NCI-H146 (cell line): ENCODE measurements around the gene CFAP68.
A peak's percentile ranks its signal among the peaks of the same experiment; 100 is the strongest.
"Not testable (repeated sequence)": the region's sequence is repeated elsewhere in the genome, so short reads cannot be mapped to it uniquely, and the experiment has no call there.

Source experiments
- DNase-seq: peaks from one replicate; lab custom pipeline; 2025; lab: John Stamatoyannopoulos, UW

The CFAP68 gene

DNA sequence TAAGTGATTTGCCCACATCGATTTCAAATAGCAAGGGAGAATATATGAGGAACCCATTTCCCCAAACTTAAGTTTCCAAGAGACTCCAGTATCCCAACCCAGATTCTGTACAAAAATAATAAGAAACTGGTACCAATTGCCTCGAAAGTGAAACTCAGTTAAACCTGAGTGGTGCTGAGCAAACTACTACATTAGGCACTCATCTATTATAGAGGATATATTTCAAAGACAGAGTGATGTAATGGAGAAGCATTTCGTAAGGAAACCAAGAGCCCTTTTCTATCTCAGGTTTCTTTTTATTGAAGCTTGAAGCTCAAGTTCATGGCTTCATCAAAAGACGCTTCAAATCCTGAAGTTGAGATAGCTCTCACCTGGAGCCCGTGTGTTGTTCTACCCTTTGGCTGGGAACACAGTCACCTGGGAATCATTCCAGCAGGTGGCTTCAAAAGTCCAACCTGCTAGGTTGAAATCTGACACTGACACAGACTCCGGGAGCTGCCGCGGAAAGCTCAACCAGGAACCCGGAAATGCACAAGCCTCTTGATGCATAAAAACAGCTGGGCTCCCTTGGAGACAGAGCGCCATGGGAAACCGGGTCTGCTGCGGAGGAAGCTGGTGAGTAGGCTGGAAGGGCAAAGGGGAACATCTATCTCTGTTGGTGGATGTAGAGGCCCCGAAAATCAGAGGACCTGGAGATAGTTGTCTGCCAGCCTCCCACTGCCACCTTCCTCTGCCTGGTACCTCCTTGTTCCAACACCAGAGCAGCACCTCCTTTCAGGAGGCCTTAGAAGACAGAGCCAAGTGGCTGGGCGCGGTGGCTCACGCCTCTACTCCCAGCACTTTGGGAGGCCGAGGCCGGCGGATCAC is 39.3 kb downstream of the CFAP68 start, which contains the start of gene C11orf52:
Gene C11orf52 (plus strand): TSS at position 524 of the 867 bp plus-strand sequence. CDS start 60 bp downstream, at position 584.
- DNase-seq = peak; percentile 95

DNA sequence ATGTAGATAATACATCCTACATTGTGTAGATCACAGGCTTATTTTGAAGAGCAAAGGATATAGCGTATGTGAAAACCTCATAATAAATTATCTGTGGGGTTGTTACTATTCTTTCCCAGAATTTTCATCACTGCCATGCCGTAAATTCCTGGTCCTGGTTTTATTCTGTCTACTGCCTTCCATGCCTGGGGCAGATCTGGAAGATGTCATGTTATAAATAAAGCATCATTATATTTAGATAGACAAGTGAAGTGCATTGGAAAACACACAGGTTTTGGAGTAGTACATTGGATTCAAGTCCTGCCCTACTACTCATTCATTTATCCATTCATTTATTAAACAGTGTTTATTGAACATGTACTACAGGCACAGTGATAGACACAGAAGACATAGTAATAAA is 41.6 kb downstream of the CFAP68 start:
- DNase-seq = no peak

DNA sequence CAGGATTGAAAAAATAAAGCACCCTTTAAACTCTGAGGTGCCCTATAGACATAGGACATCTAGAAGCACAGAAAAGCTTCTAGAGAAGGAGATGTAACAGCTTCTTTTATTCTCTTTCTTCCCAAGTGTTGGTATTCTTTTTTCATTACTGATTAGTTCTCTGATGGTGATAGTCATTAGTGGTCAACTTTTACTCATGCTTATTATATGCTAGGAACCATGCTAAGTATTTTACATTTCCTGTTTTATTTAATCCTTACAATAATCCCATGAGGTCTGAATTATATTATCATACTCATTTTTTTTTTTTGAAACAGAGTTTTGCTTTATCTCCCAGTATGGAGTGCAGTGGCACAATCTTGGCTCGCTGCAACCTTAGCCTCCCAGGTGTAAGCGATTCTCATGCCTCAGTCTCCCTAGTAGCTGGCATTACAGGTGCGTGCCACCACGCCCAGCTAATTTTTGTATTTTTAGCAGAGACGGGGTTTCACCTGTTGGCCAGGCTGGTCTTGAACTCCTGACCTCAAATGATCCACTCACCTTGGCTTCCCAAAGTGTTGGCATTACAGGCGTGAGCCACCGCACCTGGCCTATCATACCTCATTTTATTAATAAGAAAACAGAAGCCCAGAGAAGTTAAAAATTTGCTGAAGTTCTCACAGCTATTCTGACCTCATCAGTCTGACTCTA is 42.3 kb downstream of the CFAP68 start:
- DNase-seq = no peak

DNA sequence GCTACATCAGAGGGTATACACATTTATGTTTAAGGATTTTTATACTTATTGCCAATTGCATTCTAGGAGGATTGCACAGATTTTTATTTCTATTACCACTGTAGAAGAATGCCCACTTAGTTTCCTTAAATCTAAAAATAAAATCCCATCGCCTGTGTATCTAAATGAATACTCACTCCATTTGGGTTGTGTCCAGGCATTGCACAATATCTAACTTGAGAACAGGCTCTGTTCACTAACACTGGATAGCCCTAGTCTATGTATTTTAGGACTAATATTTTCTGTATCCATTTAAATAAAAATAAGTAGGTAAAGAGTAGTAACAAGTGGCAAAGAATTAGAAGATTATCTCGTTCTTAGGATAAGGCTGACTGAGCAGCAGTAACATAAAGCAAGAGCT is 43.5 kb downstream of the CFAP68 start:
- DNase-seq = no peak

DNA sequence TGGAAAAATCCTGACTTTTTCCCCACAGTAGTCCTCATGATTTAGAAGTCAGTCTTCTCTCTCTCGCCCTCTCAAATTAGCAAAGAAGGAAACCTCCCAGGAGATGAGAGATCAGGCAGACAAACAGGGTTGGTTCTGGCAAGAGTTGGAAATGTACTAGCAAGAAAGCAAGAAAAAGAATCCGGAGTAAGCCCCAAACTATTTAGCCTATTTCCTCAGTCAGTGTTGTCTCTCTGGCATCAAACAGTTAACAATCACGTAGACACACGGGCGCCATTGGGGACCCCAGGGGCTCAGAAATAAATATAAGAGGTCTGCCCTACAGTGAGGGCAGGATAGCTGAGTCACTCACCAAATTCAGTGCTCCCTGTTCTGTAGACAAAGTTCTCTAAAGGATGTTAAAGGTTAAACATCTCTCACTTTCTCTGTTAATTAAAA is 44.0 kb downstream of the CFAP68 start:
- DNase-seq = no peak

DNA sequence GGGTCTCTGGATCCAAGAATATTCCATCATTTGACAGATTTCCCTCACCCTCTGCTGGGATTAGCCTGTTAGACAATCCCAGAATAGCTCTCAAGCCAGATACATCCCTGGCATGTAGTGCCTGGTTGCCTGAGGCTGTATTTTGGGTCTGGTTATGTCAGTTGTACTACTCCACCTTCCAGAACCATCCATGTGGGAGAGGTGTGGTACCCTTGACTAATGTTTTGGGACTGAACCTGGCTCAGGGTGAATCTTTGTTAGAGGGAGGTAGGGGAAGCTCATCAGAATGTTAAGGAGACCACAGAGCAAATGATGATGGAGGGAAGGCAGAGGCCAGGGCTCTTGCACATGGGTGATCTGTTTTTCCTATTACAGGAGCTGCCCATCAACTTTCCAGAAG is 44.6 kb downstream of the CFAP68 start:
- DNase-seq = no peak

DNA sequence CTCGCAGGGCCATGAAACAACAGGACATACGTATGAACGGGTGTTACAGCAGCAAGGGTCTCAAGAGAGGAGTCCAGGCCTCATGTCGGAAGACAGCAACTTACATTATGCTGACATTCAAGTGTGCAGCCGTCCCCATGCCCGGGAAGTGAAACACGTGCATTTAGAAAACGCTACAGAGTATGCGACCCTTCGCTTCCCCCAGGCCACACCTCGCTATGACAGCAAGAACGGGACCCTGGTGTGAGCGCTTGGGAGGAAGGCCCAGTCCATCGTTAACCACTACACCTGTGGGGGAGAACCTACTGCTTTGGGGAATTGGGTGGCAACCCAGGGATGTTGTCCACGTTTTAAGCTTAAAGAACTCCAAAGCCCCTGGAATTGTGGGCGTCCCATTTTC is 46.6 kb downstream of the CFAP68 start:
- no peak for DNase-seq

DNA sequence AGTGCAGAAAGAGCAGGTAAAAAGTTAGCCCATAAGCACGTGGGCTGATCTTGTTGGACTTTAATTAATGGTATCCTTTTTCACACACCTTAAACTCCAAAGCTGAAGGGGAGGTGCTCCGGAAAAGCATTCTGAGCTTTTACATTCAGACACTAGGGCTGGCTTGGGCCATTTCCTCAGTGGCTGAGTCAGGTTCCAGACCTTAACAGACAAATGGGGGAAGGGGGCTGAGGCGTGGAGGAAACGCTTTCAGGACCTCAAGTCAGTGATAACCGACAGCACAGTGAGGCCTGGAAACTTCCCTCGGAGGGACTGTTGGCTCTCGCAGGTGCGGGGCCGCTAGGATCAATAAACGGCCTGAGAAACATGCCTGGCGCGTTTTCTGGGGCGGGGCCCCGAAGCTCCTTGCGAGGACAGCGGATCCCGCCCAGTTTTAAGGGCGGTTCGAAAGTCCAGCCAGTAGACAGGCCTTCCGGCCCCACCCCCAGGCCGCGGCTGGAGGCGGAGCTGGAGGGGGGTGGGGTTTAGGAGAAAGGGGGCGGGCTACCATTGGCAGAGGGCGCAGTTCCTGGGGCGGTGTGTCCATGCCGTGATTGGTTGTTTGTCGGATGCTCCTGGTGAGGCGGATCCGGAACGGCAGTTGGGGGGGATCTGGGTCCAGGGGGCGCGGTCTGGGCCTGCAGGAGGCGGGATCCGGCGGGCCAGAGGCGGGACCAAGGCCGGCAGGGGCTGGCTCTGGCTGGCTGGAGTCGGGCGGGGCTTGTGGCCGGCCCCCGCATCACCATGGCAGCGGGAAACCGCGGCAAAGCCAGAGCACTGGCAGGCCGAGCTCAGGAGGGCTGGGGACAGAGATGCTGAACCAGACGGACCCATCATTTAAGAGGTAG is 47.4 kb downstream of the CFAP68 start:
- peak; percentile 99 for DNase-seq

DNA sequence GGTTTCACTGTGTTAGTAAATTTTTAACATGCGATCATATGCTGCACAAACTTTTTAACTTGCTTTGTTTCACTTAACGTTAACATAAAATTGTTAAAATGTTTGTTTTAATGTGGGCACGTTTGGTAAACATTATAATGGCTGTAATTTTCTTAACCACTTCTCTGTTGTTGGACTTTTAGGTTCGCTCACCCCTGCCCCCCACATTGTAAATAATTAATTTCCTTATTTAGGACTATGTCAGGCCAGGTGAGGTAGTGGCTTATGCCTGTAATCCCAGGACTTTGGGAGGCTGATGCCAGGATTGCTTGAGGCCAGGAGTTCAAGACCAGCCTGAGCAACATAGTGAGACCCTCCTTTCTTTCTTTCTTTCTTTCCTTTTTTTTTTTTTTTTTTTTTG is 51.1 kb downstream of the CFAP68 start:
- no peak for DNase-seq

DNA sequence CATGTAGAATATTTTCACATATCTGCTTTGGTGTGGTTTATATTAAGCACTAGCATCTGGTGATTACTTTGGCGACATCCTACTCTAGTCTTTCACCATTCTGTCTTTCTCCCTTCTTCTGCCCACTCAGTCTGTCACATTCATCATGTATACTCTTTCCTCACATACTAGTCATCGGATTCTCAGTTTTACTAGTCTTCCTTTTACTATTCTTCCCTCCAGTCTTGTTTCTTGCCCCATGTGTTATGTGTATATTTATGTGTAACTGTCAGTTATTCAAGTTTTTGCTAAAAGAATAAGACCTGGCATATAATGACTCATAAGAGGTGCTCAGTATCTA is 53.2 kb downstream of the CFAP68 start:
- DNase-seq = no peak

DNA sequence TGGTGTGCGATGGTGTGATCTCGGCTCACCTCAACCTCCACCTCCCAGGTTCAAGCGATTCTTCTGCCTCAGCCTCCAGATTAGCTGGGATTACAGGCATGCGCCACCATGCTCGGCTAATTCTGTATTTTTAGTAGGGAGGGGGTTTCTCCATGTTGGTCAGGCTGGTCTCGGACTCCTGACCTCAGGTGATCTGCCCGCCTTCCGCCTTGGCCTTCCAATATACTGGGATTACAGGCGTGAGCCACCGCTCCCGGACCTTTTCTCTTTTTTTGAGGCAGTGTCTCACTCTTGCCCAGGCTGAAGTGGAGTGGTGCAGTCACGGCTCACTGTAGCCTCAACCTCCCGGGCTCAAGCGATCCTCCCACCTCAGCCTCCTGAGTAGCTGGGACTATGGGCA is 53.8 kb downstream of the CFAP68 start:
- not testable (repeated sequence) for DNase-seq

DNA sequence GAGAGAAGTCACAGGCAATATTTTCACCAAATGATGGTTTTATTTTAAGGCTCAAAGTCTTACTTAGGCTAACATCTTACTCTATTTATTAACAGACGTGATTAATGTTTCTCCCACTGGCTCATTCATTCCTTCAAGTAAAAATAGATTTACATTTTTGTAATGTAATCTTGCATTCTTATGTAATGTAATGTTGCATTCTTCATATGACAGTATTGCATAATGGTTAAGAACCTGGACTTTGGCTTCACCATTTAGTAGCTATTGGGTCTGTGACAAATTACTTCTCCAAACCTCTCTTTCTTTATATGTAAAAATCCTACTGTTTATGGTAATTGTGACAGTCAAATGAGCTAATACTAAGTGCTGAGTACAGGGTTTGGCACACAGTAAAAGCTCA is 54.5 kb downstream of the CFAP68 start:
- no peak for DNase-seq

DNA sequence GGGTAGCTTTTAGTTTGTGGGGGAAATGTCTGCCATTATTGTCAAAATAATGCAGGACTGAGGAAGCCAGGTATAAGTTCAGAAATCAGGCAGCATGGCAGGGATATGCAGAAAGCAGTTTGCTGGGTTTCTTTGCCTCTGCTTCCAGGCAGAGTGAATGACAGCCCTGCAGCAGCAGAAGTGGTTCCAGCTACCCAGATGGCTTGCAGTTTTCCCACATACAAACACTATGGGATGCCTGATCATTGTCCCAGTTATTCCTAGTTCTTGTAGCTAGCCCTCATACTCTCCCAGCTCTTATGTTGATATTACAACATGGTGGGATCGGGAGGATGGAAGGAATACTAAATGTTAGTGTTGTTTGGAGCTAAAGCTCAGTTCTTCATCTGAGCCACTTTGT is 55.0 kb downstream of the CFAP68 start:
- no peak for DNase-seq
